Neural progenitor cell (in vitro differentiated cells): ENCODE measurements around the gene NDN. TPM values are rescaled to one million over a fixed set of nuclear protein-coding genes. Genes with fewer than 3 reads are reported as not detected.

ENCODE experiments used
- DNase-seq: peaks from one replicate; pipeline ENCODE4 v3.0.0-alpha.2; 2016; ENCODE audit warnings: low spot score
- H2AFZ ChIP-seq: fragments of 200-600 bp; sonication (generic); replicated peaks from 2 replicates; pipeline ENCODE4 v1.6.1; 2016; ENCODE audit warnings: antibody characterized with exemption
- H3F3A ChIP-seq: fragments of 200-600 bp; sonication (generic); 2 replicates; pipeline ENCODE4 v1.6.1; 2016; ENCODE audit warnings: antibody characterized with exemption, low read depth
- H3K27ac ChIP-seq: fragments of 200-600 bp; sonication (generic); 2 replicates; pipeline ENCODE4 v1.5.1; 2016; ENCODE audit warnings: mild to moderate bottlenecking
- H3K27me3 ChIP-seq: fragments of 200-600 bp; sonication (generic); 2 replicates; pipeline ENCODE4 v1.6.1; 2016; ENCODE audit warnings: mild to moderate bottlenecking, moderate library complexity
- H3K36me3 ChIP-seq: fragments of 200-600 bp; sonication (generic); 2 replicates; pipeline ENCODE4 v1.5.1; 2016
- H3K4me1 ChIP-seq: fragments of 200-600 bp; sonication (generic); 2 replicates; pipeline ENCODE4 v1.6.1; 2016; ENCODE audit warnings: mixed run types
- H3K4me2 ChIP-seq: fragments of 200-600 bp; sonication (generic); 2 replicates; pipeline ENCODE4 v1.6.1; 2016
- H3K4me3 ChIP-seq: fragments of 200-600 bp; sonication (generic); 2 replicates; pipeline ENCODE4 v1.5.1; 2016
- H3K79me2 ChIP-seq: fragments of 200-600 bp; sonication (generic); 2 replicates; pipeline ENCODE4 v1.6.1; 2016; ENCODE audit warnings: low read depth
- H3K9ac ChIP-seq: fragments of 200-600 bp; sonication (generic); 2 replicates; pipeline ENCODE4 v1.6.1; 2016
- H3K9me3 ChIP-seq: fragments of 200-600 bp; sonication (generic); 2 replicates; pipeline ENCODE4 v1.5.1; 2016; ENCODE audit warnings: low read depth
- H4K20me1 ChIP-seq: fragments of 200-600 bp; sonication (generic); 2 replicates; pipeline ENCODE4 v1.6.1; 2016; ENCODE audit warnings: low read depth
- H3K27ac Mint-ChIP-seq: 3 replicates; pipeline ENCODE4 v1.8.0; 2021; ENCODE audit warnings: mixed read lengths
- H3K27me3 Mint-ChIP-seq: 2 replicates; pipeline ENCODE4 v1.8.0; 2022; ENCODE audit warnings: low read depth, mild to moderate bottlenecking, inconsistent platforms, moderate library complexity, mixed read lengths; ENCODE audit not compliant: insufficient read depth
- H3K36me3 Mint-ChIP-seq: 3 replicates; pipeline ENCODE4 v1.8.0; 2021; ENCODE audit warnings: mixed read lengths
- H3K4me1 Mint-ChIP-seq: 3 replicates; pipeline ENCODE4 v1.8.0; 2021; ENCODE audit warnings: mixed read lengths
- H3K4me3 Mint-ChIP-seq: 3 replicates; pipeline ENCODE4 v1.8.0; 2021; ENCODE audit warnings: mild to moderate bottlenecking, moderate library complexity, mixed read lengths
- H3K9me3 Mint-ChIP-seq: 3 replicates; pipeline ENCODE4 v1.8.0; 2020; ENCODE audit warnings: mixed read lengths
- EZH2 ChIP-seq: fragments of 200-600 bp; sonication (generic); IDR thresholded peaks from 2 replicates; pipeline ENCODE4 v1.6.1; 2017; ENCODE audit warnings: antibody characterized with exemption, mild to moderate bottlenecking, moderate library complexity
- EZH2phosphoT487 ChIP-seq: fragments of 200-600 bp; sonication (generic); IDR thresholded peaks from 2 replicates; pipeline ENCODE4 v1.6.1; 2017; ENCODE audit warnings: antibody characterized with exemption
- total RNA-seq: library from RNA; depleted of rRNA; stranded (reverse); fragments of >200 nt; gene quantifications from 2 replicates; pipeline ENCODE4 v1.2.3, GENCODE V29; 2015; ENCODE audit warnings: low replicate concordance
- TF ChIP-seq, protein P1 (sequence below): fragments of 200-600 bp; sonication (generic); IDR thresholded peaks from 2 replicates; pipeline ENCODE4 v1.5.1; 2017; ENCODE audit warnings: antibody characterized with exemption, mild to moderate bottlenecking

Gene NDN
- total RNA-seq, 1 donor from 2014 or later: 70.9 TPM

DNA sequence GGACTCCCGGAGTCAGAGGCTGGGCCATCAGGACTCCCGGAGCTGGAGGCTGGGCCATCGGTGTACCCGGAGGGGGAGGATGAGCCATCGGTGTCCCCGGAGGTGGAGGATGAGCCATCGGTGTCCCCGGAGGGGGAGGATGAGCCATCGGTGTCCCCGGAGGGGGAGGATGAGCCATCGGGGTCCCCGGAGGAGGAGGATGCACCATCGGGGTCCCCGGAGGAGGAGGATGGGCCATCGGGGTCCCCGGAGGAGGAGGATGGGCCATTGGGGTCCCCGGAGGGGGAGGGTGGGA is 40.2 kb downstream of the NDN start:
- Histone ChIP-seq H3K4me3 (peak overlapping the region; percentile 80), H2AFZ (no peak overlapping the region), H3F3A (peaks cover 4% of the 10 kb centered on the region), H4K20me1 (no peaks in the 10 kb centered on the region), H3K79me2 (no peaks in the 10 kb centered on the region), H3K9me3 (no peaks in the 10 kb centered on the region), H3K27me3 (no peaks in the 10 kb centered on the region), H3K4me2 (peak overlapping the region; percentile 84), H3K27ac (no peak overlapping the region), H3K36me3 (no peaks in the 10 kb centered on the region), H3K9ac (peak overlapping the region; percentile 52), H3K4me1 (no peaks in the 10 kb centered on the region)
- no peak for DNase-seq
- Mint-ChIP-seq H3K9me3 (peaks cover 9% of the 10 kb centered on the region), H3K4me1 (peaks cover 16% of the 10 kb centered on the region), H3K27me3 (peaks cover 13% of the 10 kb centered on the region), H3K4me3 (peak overlapping the region; percentile 82), H3K27ac (no peak overlapping the region), H3K36me3 (no peaks in the 10 kb centered on the region)
- TF ChIP-seq, protein P1, sequence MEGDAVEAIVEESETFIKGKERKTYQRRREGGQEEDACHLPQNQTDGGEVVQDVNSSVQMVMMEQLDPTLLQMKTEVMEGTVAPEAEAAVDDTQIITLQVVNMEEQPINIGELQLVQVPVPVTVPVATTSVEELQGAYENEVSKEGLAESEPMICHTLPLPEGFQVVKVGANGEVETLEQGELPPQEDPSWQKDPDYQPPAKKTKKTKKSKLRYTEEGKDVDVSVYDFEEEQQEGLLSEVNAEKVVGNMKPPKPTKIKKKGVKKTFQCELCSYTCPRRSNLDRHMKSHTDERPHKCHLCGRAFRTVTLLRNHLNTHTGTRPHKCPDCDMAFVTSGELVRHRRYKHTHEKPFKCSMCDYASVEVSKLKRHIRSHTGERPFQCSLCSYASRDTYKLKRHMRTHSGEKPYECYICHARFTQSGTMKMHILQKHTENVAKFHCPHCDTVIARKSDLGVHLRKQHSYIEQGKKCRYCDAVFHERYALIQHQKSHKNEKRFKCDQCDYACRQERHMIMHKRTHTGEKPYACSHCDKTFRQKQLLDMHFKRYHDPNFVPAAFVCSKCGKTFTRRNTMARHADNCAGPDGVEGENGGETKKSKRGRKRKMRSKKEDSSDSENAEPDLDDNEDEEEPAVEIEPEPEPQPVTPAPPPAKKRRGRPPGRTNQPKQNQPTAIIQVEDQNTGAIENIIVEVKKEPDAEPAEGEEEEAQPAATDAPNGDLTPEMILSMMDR: no peak
- TF ChIP-seq EZH2 (no peak), EZH2phosphoT487 (no peak)

DNA sequence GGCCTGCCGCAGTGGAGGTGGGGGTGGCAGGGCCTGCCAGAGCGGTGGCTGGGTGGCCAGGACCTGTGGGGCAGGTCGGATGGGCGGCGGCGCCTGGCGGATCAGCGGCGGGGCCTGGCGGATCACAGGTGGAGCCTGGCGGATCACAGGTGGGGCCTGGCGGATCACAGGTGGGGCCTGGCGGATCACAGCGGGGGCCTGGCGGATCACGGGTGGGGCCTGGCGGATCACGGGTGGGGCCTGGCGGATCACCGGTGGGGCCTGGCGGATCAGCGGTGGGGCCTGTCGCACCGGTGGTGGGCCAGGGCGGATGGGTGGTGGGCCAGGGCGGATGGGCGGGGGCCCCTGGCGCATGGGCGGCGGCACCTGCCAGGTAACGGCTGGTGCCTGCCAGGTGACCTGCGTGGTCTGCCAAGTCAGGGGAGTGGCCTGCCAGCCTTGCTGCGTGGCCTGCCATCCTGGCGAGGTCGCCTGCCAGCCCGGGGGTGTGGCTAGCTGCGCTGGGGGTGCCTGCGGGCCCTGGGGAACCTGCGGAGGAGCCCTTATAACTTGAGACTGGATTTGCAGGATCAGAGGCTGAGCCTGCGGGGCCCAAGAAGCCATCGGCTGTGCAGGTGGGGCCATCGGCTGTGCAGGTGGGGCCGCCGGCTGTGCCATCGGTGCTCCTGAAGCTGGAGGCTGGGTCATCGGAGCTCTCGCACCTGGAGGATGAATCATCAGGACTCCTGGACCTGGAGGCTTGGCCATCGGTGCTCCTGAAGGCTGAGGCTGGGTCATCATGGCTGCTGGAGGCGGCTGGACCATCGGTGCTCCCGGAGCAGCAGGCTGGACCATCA is 40.7 kb downstream of the NDN start:
- Histone ChIP-seq H3F3A (peaks cover 4% of the 10 kb centered on the region), H3K4me1 (no peaks in the 10 kb centered on the region), H2AFZ (no peak overlapping the region), H3K9me3 (no peaks in the 10 kb centered on the region), H3K36me3 (no peaks in the 10 kb centered on the region), H3K79me2 (no peaks in the 10 kb centered on the region), H3K4me2 (peak overlapping the region; percentile 84), H4K20me1 (no peaks in the 10 kb centered on the region), H3K9ac (no peak overlapping the region), H3K27ac (no peak overlapping the region), H3K27me3 (no peaks in the 10 kb centered on the region), H3K4me3 (peak overlapping the region; percentile 80)
- Mint-ChIP-seq H3K4me3 (peak overlapping the region; percentile 82), H3K27ac (no peak overlapping the region), H3K27me3 (peaks cover 13% of the 10 kb centered on the region), H3K36me3 (no peaks in the 10 kb centered on the region), H3K4me1 (peaks cover 16% of the 10 kb centered on the region), H3K9me3 (peaks cover 10% of the 10 kb centered on the region)
- TF ChIP-seq EZH2phosphoT487 (no peak), EZH2 (no peak)
- TF ChIP-seq, protein P1: no peak
- no peak for DNase-seq

DNA sequence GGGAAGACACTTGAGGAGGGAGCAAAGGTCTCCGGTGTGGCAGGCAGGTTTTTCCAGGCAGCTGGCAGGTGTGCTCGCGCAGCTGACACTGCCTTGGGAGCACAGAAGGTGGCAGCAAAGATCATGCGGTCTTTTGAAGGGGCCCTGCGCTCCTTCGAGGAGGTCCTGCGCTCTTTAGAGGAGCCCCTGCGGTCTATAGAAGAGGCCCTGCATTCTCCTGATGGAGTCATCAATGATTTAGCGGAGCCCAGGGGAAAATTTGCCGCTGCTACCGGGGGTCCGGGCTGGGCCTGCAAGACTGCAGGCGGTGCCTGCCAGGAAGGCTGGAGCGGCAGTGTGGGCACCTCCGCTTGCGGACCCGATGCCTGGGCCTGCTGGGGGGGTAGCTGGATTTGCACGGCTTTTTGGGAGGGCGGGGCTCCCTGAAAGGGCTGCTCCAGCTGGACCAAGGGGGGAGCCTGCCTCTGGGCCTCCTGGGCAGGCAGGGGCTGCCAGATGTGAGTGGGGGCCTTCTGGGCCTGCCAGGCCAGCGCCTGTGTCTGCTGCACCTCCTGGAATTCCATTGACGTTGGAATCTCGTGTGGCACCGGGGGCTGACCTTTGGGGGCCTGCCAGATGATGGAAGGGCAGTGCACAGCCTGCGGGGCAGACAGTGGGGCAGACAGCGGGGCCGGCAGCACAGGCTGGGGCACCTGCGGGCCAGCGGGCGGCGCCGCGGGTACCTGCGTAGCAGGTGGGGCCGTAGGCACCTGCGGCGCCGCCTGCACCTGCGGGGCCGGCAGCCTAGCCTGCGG is 41.5 kb downstream of the NDN start:
- Mint-ChIP-seq H3K4me1 (peaks cover 16% of the 10 kb centered on the region), H3K9me3 (peaks cover 11% of the 10 kb centered on the region), H3K36me3 (no peaks in the 10 kb centered on the region), H3K27ac (no peak overlapping the region), H3K27me3 (peaks cover 13% of the 10 kb centered on the region), H3K4me3 (peak overlapping the region; percentile 80)
- no peak overlapping the region for H3K9ac ChIP-seq
- TF ChIP-seq, protein P1: peak; percentile 45
- no peak for TF ChIP-seq EZH2phosphoT487
- TF ChIP-seq EZH2: no peak
- no peaks in the 10 kb centered on the region for H3K27me3 ChIP-seq
- no peak overlapping the region for H3K4me3 ChIP-seq
- H4K20me1 ChIP-seq: no peaks in the 10 kb centered on the region
- peaks cover 4% of the 10 kb centered on the region for H3F3A ChIP-seq
- H3K9me3 ChIP-seq: no peaks in the 10 kb centered on the region
- no peaks in the 10 kb centered on the region for H3K4me1 ChIP-seq
- no peak overlapping the region for H2AFZ ChIP-seq
- peak; percentile 64 for DNase-seq
- no peak overlapping the region for H3K27ac ChIP-seq
- no peaks in the 10 kb centered on the region for H3K79me2 ChIP-seq
- H3K36me3 ChIP-seq: no peaks in the 10 kb centered on the region
- peak overlapping the region; percentile 42 for H3K4me2 ChIP-seq
